ENCODE results near the gene ABCE1.
A peak's percentile ranks its signal among the peaks of the same experiment; 100 is the strongest.
"Not testable (repeated sequence)": the region's sequence is repeated elsewhere in the genome, so short reads cannot be mapped to it uniquely, and the experiment has no call there.

ABCE1 gene

GRCh38 chr4:145102619-145103018, 4.5 kb downstream of the ABCE1 start:
- no peak for DNase-seq (ENCODE audit: low read depth)

GRCh38 chr4:145103496-145103895, 5.4 kb downstream of the ABCE1 start:
- DNase-seq (ENCODE audit: low read depth): no peak

GRCh38 chr4:145107126-145107525, 9.0 kb downstream of the ABCE1 start:
- no peak for DNase-seq (ENCODE audit: low read depth)

- DNase-seq (ENCODE audit: low read depth): no peak
Measured at GRCh38 chr4:145108128-145108527, 10.0 kb downstream of the ABCE1 start.

- DNase-seq (ENCODE audit: low read depth): no peak
Measured at GRCh38 chr4:145125396-145125795, 27.3 kb downstream of the ABCE1 start.

GRCh38 chr4:145130130-145130529, 32.0 kb downstream of the ABCE1 start:
- DNase-seq (ENCODE audit: low read depth): no peak

GRCh38 chr4:145130788-145131399, 32.8 kb downstream of the ABCE1 start:
- peak; percentile 91 for DNase-seq (ENCODE audit: low read depth)

- DNase-seq (ENCODE audit: low read depth): no peak
Measured at GRCh38 chr4:145131848-145132247, 33.7 kb downstream of the ABCE1 start.

GRCh38 chr4:145132511-145133098, 34.5 kb downstream of the ABCE1 start:
- DNase-seq (ENCODE audit: low read depth): peak; percentile 42

GRCh38 chr4:145136219-145136618, 38.1 kb downstream of the ABCE1 start:
- not testable (repeated sequence) for DNase-seq (ENCODE audit: low read depth)

GRCh38 chr4:145148980-145149379, 50.9 kb downstream of the ABCE1 start:
- DNase-seq (ENCODE audit: low read depth): no peak

- peak; percentile 46 for DNase-seq (ENCODE audit: low read depth)
Measured at GRCh38 chr4:145153181-145153903, 55.2 kb downstream of the ABCE1 start.

GRCh38 chr4:145153904-145154298, 55.8 kb downstream of the ABCE1 start:
- DNase-seq (ENCODE audit: low read depth): no peak

- DNase-seq (ENCODE audit: low read depth): peak; percentile 45
Measured at GRCh38 chr4:145154573-145154972, 56.5 kb downstream of the ABCE1 start.

- no peak for DNase-seq (ENCODE audit: low read depth)
Measured at GRCh38 chr4:145155268-145155870, 57.3 kb downstream of the ABCE1 start.

- no peak for DNase-seq (ENCODE audit: low read depth)
Measured at GRCh38 chr4:145156986-145157385, 58.9 kb downstream of the ABCE1 start.

- DNase-seq (ENCODE audit: low read depth): no peak
Measured at GRCh38 chr4:145161549-145161948, 63.4 kb downstream of the ABCE1 start.

- DNase-seq (ENCODE audit: low read depth): no peak
Measured at GRCh38 chr4:145167887-145168286, 69.8 kb downstream of the ABCE1 start.

GRCh38 chr4:145168581-145169187, 70.6 kb downstream of the ABCE1 start:
- no peak for DNase-seq (ENCODE audit: low read depth)

GRCh38 chr4:145170223-145170622, 72.1 kb downstream of the ABCE1 start:
- peak; percentile 31 for DNase-seq (ENCODE audit: low read depth)

GRCh38 chr4:145171911-145172310, 73.8 kb downstream of the ABCE1 start:
- DNase-seq (ENCODE audit: low read depth): no peak

- no peak for DNase-seq (ENCODE audit: low read depth)
Measured at GRCh38 chr4:145176641-145177432, 78.7 kb downstream of the ABCE1 start.

All from iris pigment epithelial cell (primary cell).